NCI-H1694 (cell line): ENCODE measurements around the gene MTUS2.

ENCODE experiments used
- DNase-seq: peaks from one replicate; lab custom pipeline; 2025; lab: John Stamatoyannopoulos, UW

The MTUS2 gene

DNA sequence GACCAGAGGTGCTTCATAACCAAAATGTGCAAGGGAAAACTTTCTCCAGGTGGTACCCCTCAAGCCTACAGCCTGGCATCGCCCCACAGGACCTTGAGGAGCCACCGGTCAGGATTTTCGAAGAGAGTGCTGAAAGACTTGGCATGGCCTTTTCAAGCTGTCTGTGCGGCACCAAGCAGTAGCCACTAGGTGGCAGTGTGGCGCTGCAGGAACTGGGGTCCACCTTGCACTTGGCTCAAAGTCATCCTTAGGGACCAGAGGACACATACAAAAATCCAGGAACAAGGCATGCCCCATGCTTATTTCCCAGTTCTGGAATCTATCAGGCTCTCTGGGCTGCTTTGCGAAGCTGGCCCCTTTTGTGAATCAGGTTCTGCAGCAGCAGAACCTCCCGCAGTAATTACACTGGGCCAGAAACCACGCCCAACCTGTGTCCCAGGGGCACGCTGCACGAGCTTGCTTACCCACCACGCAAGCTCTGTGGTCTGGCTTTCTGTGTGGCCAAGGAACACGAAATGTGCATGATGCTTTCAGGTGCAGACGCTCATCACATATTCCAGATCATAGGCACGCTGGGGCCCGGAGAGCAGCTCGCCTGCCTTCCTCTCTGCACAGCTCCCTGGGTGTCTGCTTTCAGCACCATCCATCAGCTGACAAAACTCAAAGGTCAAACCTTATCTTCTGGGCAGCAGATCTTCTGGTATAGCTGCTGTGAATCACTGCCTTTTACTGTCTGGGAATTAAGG lies 688.2 kb downstream of the MTUS2 start:
- DNase-seq, result peak; percentile 63

DNA sequence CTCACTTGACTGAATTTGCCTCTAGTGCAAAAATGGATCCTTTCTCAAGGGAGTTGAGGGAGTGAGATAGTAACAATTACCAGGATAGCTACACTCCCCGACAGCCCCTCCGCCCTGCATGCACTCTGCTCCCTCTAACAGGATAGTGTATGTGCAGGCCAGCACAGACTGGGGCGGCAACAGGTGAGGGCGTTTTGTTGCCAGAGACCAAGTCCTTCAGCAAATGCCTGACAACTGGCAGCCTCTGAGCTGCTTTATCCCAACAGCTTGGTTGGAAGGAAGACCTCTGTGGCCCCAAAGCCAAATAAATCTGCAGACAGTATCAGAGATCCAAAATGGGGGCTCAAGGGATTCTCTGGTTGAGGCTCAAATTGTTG lies 688.7 kb downstream of the MTUS2 start:
- DNase-seq, result no peak

DNA sequence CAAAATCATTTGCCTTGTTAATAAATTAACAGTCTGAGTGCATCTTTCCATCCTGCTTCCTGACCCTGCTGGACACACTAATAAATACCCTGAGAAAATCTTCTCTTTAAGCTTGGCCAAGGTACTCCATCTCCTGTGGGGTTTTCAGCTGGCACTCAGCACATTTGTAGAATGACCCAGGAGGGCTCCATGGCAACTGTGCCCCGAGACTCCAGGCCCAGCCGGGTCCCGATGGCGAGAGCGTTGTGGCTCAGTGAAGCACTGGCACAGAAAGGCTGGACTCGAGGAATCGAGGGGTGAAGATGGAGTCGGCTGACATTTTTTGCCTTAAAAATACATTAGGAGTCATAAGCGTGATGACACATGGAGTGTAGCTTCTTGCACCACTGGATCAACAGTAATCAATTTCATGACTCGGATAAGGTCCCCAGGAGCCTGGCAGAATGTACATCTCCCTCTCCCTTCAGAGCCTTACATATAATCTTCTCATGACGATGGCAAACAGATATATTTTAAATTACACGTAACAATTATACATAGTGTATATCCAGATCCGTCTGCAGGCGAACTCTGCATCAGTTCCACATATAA lies 690.0 kb downstream of the MTUS2 start:
- DNase-seq, result no peak

DNA sequence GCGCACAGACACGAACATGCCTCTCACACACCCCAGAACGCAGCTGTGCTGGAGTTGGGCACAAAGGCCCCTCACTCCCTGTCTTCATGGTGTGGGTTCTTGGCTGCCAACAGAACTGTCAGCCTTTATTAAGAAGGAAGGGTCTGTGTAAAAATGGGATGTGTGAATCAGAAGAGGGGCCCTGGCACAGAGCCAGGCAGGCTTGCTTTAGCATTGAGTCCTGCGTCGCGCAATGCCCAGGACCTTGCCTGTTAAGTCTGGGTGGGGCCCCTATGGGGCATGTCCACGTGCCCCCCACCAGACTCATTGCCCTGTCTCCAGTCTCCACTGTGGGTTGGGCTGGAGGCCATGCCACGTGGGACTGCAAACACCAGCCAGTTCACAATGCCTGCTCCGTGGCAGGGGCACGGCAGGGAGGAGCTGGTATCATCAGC lies 690.5 kb downstream of the MTUS2 start:
- no peak for DNase-seq

DNA sequence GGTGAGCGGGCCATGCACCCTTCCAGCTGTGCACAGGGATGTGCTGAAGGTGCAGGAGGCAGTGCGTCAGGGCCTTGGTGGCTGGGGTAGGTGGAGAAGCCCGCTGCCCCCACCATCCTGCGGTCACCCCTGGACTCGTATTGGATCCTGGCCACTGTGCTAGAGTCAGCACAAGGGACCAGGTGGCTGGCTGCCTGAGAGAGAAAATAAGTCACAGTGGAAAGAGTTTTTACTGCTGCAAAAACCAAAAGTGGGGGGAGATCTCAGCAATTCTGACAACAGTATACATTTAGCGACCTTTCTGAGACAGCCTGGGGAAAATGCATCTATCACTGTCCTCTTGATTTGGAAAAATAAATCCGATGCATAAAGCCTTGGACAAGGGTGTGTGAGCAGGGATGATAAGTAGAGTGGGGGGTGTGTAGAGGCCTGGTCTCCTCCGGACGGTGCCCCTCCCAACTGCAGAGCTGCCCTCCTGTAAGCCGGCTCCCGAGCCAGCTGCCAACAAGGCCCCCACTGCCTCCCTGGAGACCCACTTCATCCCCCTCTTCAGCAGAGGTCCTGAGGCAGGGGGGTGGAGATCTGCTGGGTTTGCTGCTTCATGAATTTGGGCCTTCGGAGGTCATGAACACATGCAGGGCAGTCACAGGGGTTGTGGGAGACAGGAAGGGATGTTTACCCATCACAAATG lies 691.1 kb downstream of the MTUS2 start:
- no peak for DNase-seq

DNA sequence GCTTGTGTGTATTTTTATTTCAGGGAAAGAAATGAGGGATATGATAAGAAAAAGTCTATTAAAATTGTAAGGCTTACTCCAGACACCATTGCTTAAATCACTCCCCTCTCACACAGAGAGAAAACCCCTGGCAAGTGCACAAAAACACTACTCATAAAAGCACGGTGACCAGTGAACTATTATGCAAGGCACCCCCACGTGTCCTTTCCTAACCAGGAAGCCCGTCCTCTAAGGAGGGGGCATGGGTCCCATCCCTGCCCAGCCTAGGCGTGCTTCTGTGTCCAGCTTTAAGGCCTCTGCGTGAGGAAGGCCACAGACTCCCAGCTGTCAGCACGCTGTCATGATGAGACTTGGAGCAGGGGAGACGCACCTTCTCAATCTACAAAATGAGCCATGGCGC lies 691.8 kb downstream of the MTUS2 start:
- no peak for DNase-seq

DNA sequence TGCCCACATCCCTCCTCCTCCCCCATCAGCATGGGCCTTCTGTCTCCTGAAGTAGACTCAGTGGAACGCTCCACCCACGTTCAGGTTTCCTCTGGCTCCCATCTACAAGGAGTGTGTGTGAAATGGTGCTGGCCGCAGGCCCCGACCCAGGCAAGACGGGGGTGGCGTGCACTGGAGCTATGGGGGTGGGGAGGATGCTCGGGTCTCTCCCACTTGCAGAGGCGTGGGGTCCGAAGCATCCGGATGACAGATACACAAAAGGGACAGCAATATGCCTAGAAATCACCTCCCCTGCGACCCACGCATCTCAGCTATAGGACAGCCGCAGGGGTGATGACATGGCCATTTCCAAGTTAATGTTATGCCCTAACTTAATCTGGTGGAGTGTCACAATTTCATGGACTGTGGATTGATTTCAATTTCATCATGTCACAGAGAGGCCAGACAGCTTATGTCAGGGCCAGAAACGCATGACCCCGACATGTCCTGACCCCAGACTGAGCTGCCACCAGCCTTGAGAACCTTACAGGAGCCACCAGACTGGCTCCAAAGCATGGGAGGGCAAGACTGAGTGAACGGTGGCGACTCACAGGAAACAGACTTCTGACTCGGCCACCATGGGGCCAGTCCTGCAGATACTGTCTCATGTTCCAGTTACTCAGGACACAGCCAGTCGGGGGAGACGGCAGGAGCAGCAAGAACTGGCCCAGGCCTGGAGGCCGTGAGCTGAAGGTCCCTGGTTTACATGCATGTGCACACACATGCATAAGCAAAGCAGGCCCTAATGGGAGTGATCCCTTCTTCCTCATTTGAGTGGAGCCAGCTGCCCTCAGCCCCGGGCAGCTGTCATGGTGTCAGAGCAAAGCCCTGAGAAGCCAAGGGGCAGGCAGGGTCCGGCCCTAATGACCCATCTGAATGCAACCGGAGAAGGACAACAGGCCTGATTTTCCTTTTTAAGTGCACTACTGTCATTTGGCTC lies 693.2 kb downstream of the MTUS2 start:
- no peak for DNase-seq

DNA sequence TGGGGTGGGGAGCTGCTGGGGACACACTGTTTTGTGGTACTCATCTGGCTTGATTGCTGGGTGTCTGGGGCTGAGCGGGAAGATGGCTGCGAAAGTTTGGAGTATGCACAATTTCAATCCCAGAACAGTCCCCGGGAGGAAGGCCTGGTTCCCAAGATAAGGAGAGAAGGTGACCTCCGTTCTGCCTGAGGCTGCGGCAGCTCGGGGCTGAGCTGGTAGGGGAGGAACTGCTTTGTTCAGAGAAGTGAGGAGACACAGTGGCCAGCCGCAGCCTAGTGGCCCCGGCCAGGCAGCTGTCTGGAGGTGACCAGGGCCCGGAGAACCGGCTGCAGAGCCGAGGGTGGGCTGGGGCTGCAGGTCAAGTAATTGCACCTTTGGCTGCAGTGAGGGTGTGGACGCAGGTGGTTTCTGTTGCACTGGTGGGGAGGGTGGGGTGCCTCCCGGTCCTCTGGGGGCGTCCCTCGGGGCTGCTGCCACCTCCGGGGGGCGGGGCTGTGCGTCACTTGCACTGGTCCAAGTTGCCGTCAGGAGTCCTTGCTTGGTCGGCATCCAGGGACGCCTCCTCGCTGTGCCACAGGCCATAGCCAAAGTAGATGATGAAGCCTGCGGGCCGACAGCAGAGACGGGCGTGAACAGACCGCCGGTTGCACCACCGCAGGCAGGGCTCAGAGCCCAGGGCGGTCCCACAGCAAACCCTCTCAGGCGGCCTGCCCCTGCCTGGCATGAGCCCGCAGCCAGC lies 694.0 kb downstream of the MTUS2 start:
- DNase-seq, result no peak

DNA sequence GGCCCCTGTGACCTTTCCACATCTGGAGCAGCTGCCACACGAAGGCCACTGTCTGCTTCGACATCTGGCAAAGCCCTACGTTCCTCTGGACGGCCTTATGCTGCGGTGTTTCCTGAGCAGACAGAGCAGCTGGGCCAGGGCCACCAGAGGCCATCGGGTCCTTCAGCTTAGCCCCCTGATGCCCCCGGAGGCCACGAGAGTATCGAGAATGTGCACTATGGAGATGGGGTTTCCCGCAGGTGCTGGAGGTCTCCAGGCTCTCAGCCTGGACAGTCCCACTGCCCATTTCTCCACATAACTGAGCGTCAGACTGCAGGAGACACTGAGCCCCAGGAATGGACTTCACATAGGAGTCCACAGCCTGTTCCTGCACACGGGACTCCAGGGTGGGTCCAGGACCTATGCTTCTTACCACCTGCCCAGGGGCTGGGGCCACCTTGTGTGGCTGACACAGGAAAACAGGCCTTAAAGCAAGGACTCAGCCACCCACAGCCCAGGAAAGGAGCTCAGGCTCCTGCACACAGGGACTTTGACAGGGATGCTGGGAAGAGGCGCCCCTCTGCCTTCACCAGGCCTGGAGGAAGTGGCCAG lies 694.7 kb downstream of the MTUS2 start:
- no peak for DNase-seq

DNA sequence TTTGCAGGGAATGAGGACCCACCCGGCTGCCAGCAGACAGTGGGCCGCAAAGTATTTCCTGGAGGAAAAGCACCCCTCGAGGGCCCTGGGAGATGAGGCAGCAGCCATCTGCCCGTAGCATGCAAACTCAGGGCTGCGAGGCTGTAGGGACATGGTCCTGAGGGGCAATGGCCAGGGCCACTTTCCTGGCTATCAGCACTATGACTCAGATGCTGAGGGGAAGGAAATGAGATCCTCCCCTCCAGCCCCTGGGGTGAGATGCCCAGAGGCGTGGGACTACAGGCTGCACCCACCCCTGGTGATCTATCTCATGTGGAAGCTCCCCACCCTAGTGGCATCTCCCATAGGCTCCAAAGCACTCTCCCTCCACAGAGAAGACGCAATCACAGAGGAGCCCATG lies 695.2 kb downstream of the MTUS2 start:
- DNase-seq, result no peak

DNA sequence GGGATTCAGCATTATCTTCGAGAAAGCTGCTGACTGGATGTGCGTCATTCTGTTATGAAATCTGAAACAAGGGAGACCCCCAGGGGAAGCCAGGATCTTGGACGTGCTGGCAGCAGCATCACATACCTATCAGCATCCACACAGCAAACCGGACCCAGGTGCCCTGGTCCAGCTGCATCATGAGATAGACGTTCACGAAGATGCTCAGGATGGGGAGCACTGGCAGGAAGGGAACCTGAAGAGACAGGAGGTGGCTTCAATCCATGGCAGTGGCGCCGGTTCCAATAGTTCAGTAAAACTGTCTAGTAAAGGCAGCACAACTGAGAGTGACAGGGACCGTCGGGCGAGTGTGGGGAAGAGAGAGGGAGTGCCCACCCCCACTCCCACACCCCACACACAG lies 695.9 kb downstream of the MTUS2 start:
- DNase-seq, result no peak

DNA sequence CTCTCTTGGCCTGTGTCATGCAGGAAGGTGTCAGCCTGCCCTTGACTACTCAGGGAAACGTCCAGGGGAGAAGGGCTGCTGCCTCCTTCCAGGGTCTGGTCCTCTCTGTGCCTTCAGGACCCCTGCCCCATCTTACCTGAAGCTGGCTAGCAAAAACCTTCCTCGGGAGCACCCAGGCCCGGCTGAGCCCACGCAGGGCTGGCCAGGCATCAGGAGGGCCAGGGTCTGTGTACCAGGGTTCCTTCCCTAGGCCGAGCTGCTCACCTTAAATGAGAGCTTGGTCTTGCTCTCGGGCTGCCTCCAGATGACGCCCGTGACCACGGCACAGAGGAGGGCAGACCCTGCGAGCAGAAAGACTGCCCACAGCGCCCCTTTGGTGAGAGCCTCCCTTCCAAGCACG lies 696.7 kb downstream of the MTUS2 start:
- DNase-seq, result no peak

DNA sequence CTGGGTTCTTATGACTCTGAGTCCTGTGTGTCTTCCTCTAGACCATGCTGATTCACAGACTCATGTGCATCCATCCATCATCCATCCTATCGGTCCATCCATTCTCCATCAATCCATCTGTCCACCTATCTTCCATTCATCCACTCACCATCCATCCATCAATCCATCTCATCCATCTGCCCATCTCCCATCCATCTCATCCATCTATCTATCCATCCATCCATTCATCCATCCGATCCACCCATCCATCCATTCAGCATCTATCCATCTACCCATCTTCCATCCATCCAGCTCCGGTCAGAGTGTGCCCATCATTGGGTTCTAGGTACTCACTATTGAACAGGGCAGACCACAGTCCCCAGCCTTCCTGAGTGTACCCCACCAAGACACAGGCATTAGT lies 699.8 kb downstream of the MTUS2 start:
- no peak for DNase-seq

DNA sequence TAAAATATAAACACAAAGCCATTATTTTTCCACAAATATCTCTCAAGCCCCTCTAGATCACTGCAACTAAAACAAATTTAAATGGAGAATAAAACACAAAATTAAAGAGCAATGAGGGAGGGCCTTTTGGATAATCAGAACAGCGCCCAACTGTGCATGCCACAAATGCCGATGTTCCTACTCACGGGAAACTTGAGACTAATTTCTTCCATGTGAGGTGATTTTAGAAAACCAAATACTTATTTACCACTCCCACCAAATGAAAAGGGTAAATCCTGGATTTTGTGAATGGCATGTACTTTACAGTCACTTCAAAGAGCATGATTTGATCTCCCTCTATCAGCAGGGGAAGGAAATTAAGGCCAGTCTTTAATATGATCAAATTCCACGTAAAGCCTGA lies 700.5 kb downstream of the MTUS2 start:
- DNase-seq, result no peak

DNA sequence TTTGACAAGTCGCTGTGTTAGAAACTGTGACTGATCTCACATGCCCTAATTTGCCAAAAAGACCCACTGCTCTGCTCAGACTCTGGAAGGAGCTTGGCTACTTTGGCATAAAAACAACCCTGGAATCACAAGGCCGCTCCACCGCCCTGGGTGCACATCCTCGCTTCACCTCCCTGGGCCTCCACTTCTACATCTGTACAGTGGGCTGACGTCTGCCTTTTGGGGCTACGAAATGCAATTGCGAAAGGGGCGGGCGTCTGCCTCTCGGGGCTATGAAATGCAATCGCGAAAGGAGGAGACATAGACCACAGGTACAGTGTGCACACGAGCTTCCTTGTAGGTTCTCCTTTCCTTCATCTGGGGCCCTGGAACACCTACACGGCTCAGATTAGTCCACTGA lies 701.2 kb downstream of the MTUS2 start:
- DNase-seq, result no peak

DNA sequence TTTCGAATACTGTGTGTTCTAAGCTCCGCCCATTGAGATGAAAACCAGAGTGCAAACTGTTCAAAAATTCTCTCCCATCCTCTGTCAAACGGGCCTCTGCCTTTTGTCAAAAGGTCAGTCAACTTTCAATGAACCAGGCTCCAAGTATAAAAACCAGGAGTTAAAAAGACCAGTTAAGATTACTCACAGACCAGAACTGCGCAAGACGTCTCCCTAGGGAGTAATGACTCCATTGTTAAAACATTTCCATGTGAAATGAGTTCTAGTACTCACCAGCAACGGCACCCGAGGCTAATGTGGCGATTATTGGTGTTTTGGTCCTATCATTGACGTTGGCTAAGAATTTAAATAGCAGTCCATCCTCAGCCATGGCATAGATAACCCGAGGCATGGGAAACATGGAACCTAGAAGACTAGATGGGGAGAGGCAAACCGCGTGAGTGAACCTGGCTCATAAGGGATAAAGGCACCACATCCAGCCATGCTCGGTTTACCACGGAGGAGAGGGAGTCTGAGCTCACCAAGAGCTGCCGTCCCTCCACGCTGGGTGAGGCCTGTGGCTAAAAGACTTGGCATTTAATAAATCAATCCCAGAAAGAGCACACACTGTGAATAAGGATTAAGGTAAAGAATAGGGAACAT lies 702.0 kb downstream of the MTUS2 start:
- DNase-seq, result no peak

DNA sequence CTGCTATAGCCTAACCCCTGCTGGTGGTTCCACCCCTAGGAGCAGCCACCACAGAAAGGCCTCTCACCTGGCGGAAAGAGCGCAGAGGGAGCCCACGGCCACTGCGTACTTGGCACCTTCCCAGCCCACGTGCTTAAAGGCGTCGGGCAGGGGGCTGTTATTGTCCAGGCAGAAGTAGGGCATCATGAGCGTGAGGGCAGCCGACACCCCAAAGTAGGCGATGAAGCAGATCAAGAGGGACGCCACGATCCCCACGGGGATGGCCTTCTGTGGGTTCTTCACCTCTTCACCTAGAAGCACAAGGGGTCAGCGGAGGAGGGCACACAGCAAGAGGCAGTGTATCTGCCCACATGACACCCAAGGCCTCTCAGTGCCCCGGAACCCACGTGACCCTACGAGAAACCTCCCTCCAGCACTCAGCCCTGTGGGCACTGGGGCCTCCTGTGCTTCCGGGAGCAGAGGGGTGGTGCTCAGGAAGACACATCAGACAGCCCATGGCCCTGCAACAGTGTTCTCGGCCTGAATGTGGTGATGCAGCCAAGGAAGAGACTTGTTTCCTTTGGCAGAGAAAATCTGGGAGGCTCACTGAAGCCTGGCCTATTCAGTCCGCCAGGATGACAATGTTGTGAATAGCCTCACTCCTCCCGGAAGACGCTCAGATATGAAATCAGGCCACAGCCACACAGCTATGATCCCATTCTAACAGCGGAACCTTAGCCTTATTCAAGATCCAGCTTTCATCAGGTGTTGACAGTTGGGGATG lies 703.2 kb downstream of the MTUS2 start:
- DNase-seq, result no peak

DNA sequence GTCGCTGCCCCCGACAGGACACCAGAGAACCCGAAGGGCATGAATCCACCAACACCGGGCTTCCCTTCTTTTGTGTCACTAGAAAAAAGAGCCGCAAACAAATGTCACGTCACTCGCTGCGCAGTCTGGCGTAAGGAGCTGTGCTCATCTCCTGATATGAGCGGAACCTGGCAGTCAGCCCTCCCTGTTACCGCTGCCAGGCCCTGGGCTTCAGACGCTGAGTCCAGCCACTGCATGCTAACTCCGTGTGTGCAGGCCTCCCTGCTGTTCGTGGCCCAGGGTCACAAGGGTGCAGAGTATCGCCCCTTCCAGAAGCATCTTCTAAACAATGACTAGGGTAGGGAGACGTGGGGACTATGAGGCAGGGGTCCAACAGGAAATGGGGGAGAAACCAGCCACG lies 704.0 kb downstream of the MTUS2 start:
- DNase-seq, result no peak

DNA sequence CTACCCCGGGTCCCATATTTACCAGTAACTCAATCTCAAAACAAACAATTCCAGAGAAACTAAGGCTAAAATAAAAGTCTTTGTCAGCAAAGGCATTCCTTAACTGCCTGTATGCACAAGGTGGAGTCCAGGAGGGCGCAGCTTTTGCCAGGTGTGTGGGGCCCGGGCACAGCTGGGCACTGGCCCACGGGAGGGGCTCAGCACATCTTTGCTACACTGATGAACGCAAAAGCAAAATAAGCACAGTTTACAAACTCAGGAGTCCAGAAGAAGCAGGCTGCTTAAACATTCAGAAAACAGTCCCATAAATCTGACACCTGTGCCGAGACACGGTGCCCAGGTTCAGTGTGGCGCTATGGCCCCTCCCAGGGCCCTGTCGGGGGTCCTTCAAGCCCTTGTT lies 704.5 kb downstream of the MTUS2 start:
- no peak for DNase-seq

DNA sequence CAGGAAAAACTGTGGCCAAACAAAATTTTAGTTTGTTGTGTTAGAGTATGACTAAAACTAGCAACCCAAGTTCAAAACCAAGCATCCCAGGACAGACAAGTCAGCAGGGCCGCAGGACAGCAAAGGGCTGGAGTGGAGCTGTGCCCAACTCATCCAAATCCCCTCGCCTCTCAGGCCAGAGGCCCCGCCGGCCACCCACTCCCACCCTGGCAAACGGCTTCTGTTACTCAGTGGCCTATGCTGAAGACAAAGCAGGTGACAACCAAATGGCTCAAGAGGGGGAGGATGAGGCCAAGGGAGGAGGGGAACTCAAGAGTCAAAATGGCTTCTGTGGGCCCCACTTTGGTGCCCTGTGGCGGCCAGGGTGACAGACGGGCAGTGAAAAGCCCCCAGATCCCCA lies 705.6 kb downstream of the MTUS2 start:
- DNase-seq, result no peak
